GM18868 (cell line): ENCODE results near the gene BACE1.
"Not testable (repeated sequence)": the region's sequence is repeated elsewhere in the genome, so short reads cannot be mapped to it uniquely, and the experiment has no call there.

Experiments used
- ATAC-seq: cut with Tn5 transposase; IDR thresholded peaks from one replicate; pipeline ENCODE4 v1.9.1; 2021; ENCODE audit warnings: mild to moderate bottlenecking, moderate library complexity; ENCODE audit not compliant: unreplicated experiment

The BACE1 gene

GRCh38 chr11:117316197-117316961 is at the start of gene BACE1:
Gene BACE1, minus strand, starts transcription at chr11:117316256. Its CDS starts 461 bp downstream, at chr11:117315795.
- ATAC-seq: no peak

GRCh38 chr11:117361432-117361831 is 45.4 kb upstream of the BACE1 start:
- no peak for ATAC-seq

GRCh38 chr11:117356126-117356890 is 40.3 kb upstream of the BACE1 start:
- no peak for ATAC-seq

- ATAC-seq: no peak
Observed at GRCh38 chr11:117354550-117354949, 38.5 kb upstream of the BACE1 start.

- no peak for ATAC-seq
Observed at GRCh38 chr11:117345039-117345438, 29.0 kb upstream of the BACE1 start.

GRCh38 chr11:117337076-117337475 is 21.0 kb upstream of the BACE1 start:
- no peak for ATAC-seq

GRCh38 chr11:117335399-117335798 is 19.3 kb upstream of the BACE1 start:
- ATAC-seq: no peak

- no peak for ATAC-seq
Observed at GRCh38 chr11:117334896-117335295, 18.8 kb upstream of the BACE1 start.

GRCh38 chr11:117333917-117334316 is 17.9 kb upstream of the BACE1 start:
- ATAC-seq: no peak

GRCh38 chr11:117332843-117333242 is 16.8 kb upstream of the BACE1 start:
- ATAC-seq: no peak

- peak; percentile 6 for ATAC-seq
Observed at GRCh38 chr11:117328375-117329010, 12.4 kb upstream of the BACE1 start.

GRCh38 chr11:117327567-117328374 is 11.7 kb upstream of the BACE1 start, which contains the start of gene CEP164:
Gene CEP164, plus strand, starts transcription at chr11:117327854. Its CDS starts 10,733 bp downstream, at chr11:117338587.
- peak; percentile 93 for ATAC-seq

- ATAC-seq: not testable (repeated sequence)
Observed at GRCh38 chr11:117327255-117327566, 11.2 kb upstream of the BACE1 start.

GRCh38 chr11:117319214-117319840 is 3.3 kb upstream of the BACE1 start:
- ATAC-seq: no peak

GRCh38 chr11:117318738-117319137 is 2.7 kb upstream of the BACE1 start:
- no peak for ATAC-seq

- ATAC-seq: no peak
Observed at GRCh38 chr11:117315285-117316196, 515 bp downstream of the BACE1 start.

GRCh38 chr11:117314840-117315239 is 1.2 kb downstream of the BACE1 start:
- no peak for ATAC-seq

- no peak for ATAC-seq
Observed at GRCh38 chr11:117313828-117314768, 2.0 kb downstream of the BACE1 start.
